Measurements from ENCODE around the gene TENM4.

Gene TENM4

GRCh38 chr11:78706551-78706950, 734.3 kb downstream of the TENM4 start:
- DNase-seq, result no peak

- DNase-seq, result no peak
Observed at GRCh38 chr11:78704811-78705210, 736.0 kb downstream of the TENM4 start.

- no peak for DNase-seq
Observed at GRCh38 chr11:78699609-78700135, 741.2 kb downstream of the TENM4 start.

- no peak for DNase-seq
Observed at GRCh38 chr11:78698612-78699011, 742.2 kb downstream of the TENM4 start.

GRCh38 chr11:78696177-78696576, 744.7 kb downstream of the TENM4 start:
- no peak for DNase-seq

GRCh38 chr11:78694152-78694551, 746.7 kb downstream of the TENM4 start:
- no peak for DNase-seq

GRCh38 chr11:78691215-78691614, 749.6 kb downstream of the TENM4 start:
- DNase-seq, result no peak

GRCh38 chr11:78690352-78690987, 750.4 kb downstream of the TENM4 start:
- DNase-seq, result no peak

- no peak for DNase-seq
Observed at GRCh38 chr11:78689585-78690153, 751.2 kb downstream of the TENM4 start.

GRCh38 chr11:78689101-78689500, 751.7 kb downstream of the TENM4 start:
- no peak for DNase-seq

GRCh38 chr11:78688460-78688859, 752.4 kb downstream of the TENM4 start:
- no peak for DNase-seq

- DNase-seq, result no peak
Observed at GRCh38 chr11:78685156-78685555, 755.7 kb downstream of the TENM4 start.

GRCh38 chr11:78684377-78684776, 756.5 kb downstream of the TENM4 start:
- DNase-seq, result no peak

- DNase-seq, result no peak
Observed at GRCh38 chr11:78683774-78684173, 757.1 kb downstream of the TENM4 start.

- DNase-seq, result no peak
Observed at GRCh38 chr11:78676026-78676557, 764.7 kb downstream of the TENM4 start.

- DNase-seq, result no peak
Observed at GRCh38 chr11:78672850-78673620, 767.8 kb downstream of the TENM4 start.

- no peak for DNase-seq
Observed at GRCh38 chr11:78669249-78669648, 771.6 kb downstream of the TENM4 start.

GRCh38 chr11:78667461-78667860, 773.4 kb downstream of the TENM4 start:
- no peak for DNase-seq

GRCh38 chr11:78666675-78667160, 774.1 kb downstream of the TENM4 start:
- DNase-seq, result no peak

- DNase-seq, result no peak
Observed at GRCh38 chr11:78664636-78665035, 776.2 kb downstream of the TENM4 start.

GRCh38 chr11:78662811-78663210, 778.0 kb downstream of the TENM4 start:
- no peak for DNase-seq

- no peak for DNase-seq
Observed at GRCh38 chr11:78660471-78660870, 780.4 kb downstream of the TENM4 start.

Measured in NCI-H82 (cell line).